PFSK-1 (cell line): Measurements from ENCODE around the gene SASH1.

Experiments
- FOXP2 ChIP-seq: optimal IDR thresholded peaks from 2 replicates; pipeline ENCODE3; 2011; ENCODE audit warnings: borderline replicate concordance, control low read depth, inconsistent platforms; ENCODE audit not compliant: insufficient read depth; ENCODE audit errors: extremely low read length, extremely low read depth
- POLR2AphosphoS5 ChIP-seq: IDR thresholded peaks from 2 replicates; pipeline ENCODE4 v1.6.1; 2012; ENCODE audit warnings: low read depth, mild to moderate bottlenecking, control low read depth, low read length, moderate library complexity
- REST ChIP-seq, 2 experiments: IDR thresholded peaks; 2 replicates each; pipeline versions ENCODE4 v1.6.1 to v1.8.0; 2011 to 2012; ENCODE audit warnings: low read depth in 2 of 2, low read length in 2 of 2, control low read depth in 1 of 2, inconsistent platforms in 1 of 2, mild to moderate bottlenecking in 1 of 2, moderate library complexity in 1 of 2; ENCODE audit not compliant: insufficient read depth in 1 of 2
- SIN3A ChIP-seq: IDR thresholded peaks from 2 replicates; pipeline ENCODE4 v1.6.1; 2012; ENCODE audit warnings: mild to moderate bottlenecking, low read length, moderate library complexity, borderline replicate concordance; ENCODE audit not compliant: insufficient read depth
- TAF1 ChIP-seq: IDR thresholded peaks from 2 replicates; pipeline ENCODE4 v1.6.1; 2012; ENCODE audit warnings: low read length, control low read depth, borderline replicate concordance; ENCODE audit not compliant: insufficient read depth

Gene SASH1

DNA sequence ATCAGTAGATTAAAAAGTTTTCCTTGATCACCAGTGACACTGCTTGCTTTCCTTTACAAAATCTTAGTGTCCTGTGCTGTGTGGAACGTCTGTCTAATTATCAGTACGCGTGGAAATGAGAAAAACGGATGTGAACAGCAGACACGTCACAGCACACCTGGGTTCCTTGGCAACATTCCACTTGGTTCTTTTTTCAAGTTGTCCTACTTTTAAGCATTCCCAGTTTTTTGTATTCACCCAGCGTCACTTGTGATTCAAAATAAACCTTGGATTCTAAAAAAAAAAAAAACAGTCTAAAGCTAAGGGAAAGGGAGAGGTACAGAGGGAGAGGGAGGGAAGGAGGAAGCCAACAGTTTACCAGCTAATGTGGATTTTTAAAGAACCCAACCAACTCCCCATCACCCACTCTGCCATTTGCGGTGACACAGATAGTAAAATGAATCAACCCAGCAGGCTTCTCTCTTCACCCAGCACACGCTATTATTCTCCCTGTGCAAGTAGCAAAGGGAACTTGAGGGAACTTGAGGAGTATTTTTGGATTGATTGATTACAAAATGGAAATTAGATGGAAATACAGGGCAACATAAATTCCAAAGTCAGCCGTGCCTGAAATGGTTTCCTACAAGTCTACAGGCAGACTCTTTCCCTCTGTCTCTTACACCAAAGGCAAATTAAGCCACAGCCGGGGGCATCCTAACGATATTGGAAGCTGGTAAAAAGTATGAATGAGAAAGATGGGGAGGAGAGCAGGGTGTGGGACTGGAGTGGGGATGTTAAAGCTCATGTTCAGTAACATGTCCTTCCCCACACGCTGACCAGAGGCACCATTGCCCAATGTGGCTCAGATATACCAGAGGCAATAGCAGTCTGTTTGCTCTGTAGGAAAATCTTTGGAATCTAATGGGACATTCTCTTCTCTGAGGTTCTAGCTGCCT lies 129.8 kb downstream of the SASH1 start:
- TF ChIP-seq REST (IDR thresholded peaks at IDR 0.05; ENCODE audit: insufficient read depth in 1 of 2, low read depth in 2 of 2, low read length in 2 of 2): no peak
- no peak for TF ChIP-seq TAF1
- TF ChIP-seq POLR2AphosphoS5: no peak
- TF ChIP-seq SIN3A: no peak
- TF ChIP-seq FOXP2: no peak

DNA sequence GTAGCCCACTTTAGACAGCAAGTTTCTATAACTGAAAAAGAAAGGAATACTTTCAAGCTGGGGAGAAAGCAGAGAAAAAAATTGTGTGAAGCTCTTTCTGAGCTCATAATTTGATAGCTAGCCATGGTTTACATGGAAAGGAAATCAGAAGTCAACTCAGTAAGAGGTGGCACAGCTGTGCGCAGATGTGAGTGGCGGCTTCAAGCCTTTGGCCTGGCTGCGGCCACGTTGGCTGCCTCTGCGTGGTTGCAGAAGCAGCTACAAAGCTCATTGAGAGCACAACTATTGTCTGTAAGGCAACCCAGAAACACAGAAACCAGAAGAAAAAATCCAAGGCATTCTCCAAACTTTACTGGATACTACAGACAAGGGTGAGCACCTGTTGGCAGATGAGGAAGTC lies 136.9 kb downstream of the SASH1 start:
- TF ChIP-seq FOXP2 (no peak), REST (IDR thresholded peaks at IDR 0.05; ENCODE audit: insufficient read depth in 1 of 2, low read depth in 2 of 2, low read length in 2 of 2) (no peak), SIN3A (no peak), POLR2AphosphoS5 (no peak)

- TF ChIP-seq SIN3A (no peak), REST (IDR thresholded peaks at IDR 0.05; ENCODE audit: insufficient read depth in 1 of 2, low read depth in 2 of 2, low read length in 2 of 2) (no peak), FOXP2 (no peak), POLR2AphosphoS5 (no peak), TAF1 (no peak)
Measured at GRCh38 chr6:148487461-148487860, 144.8 kb downstream of the SASH1 start.

- TF ChIP-seq TAF1: no peak
- TF ChIP-seq POLR2AphosphoS5: no peak
- TF ChIP-seq FOXP2: no peak
- TF ChIP-seq REST (IDR thresholded peaks at IDR 0.05; ENCODE audit: insufficient read depth in 1 of 2, low read depth in 2 of 2, low read length in 2 of 2): no peak
- no peak for TF ChIP-seq SIN3A
Measured at GRCh38 chr6:148491638-148492251, 149.1 kb downstream of the SASH1 start.
